Stimulated activated naive B cell treated with anti-CD40 and anti-IgM and Interleukin-4, amounts not matched to agents 10 μg/mL and 1 μg/mL and 100 μg/mL, for 72 hours (primary cell): Measurements from ENCODE around the gene KMT2C.
"Not testable (repeated sequence)": the region's sequence is repeated elsewhere in the genome, so short reads cannot be mapped to it uniquely, and the experiment has no call there.

ENCODE experiments used
- ATAC-seq, 2 donors: fragments of 150-1000 bp; cut with Tn5 transposase; replicated peaks; 2 replicates each; pipeline ENCODE4 v1.10.0; 2021; ENCODE audit warnings: moderate library complexity in 1 of 2
- DNase-seq: peaks from one replicate; pipeline ENCODE4 v3.0.0; 2021
- H3K27ac Mint-ChIP-seq: one replicate; pipeline ENCODE4 v1.8.0; 2022; ENCODE audit warnings: mild to moderate bottlenecking, mixed read lengths
- H3K27me3 Mint-ChIP-seq, 2 donors: one replicate each; pipeline ENCODE4 v1.8.0; 2022; ENCODE audit warnings: mixed read lengths in 2 of 2
- H3K36me3 Mint-ChIP-seq, 2 donors: one replicate each; pipeline ENCODE4 v1.8.0; 2022; ENCODE audit warnings: mixed read lengths in 2 of 2, mild to moderate bottlenecking in 1 of 2
- H3K4me1 Mint-ChIP-seq, 2 donors: one replicate each; pipeline ENCODE4 v1.8.0; 2022; ENCODE audit warnings: mixed read lengths in 2 of 2, mild to moderate bottlenecking in 1 of 2
- H3K4me3 Mint-ChIP-seq, 2 donors: one replicate each; pipeline ENCODE4 v1.8.0; 2022; ENCODE audit warnings: mild to moderate bottlenecking in 2 of 2, mixed read lengths in 2 of 2, moderate library complexity in 1 of 2
- H3K9me3 Mint-ChIP-seq, 2 donors: one replicate each; pipeline ENCODE4 v1.8.0; 2022; ENCODE audit warnings: mixed read lengths in 2 of 2, mild to moderate bottlenecking in 1 of 2

Gene KMT2C

GRCh38 chr7:152402384-152403250, 33.2 kb downstream of the KMT2C start:
- no peak overlapping the region for H3K27ac Mint-ChIP-seq
- H3K9me3 Mint-ChIP-seq = peaks cover 9 to 17% of the 10 kb centered on the region in 2 donors
- peaks cover 5 to 11% of the 10 kb centered on the region in 2 donors for H3K36me3 Mint-ChIP-seq
- no peaks in the 10 kb centered on the region for H3K27me3 Mint-ChIP-seq
- H3K4me3 Mint-ChIP-seq = no peak overlapping the region
- ATAC-seq (peak; percentile 2 to 4), DNase-seq (no peak)
- peaks cover 8 to 23% of the 10 kb centered on the region in 2 donors for H3K4me1 Mint-ChIP-seq

GRCh38 chr7:152399344-152399743, 36.5 kb downstream of the KMT2C start:
- no peak overlapping the region for H3K4me3 Mint-ChIP-seq
- no peak for ATAC-seq

DNA sequence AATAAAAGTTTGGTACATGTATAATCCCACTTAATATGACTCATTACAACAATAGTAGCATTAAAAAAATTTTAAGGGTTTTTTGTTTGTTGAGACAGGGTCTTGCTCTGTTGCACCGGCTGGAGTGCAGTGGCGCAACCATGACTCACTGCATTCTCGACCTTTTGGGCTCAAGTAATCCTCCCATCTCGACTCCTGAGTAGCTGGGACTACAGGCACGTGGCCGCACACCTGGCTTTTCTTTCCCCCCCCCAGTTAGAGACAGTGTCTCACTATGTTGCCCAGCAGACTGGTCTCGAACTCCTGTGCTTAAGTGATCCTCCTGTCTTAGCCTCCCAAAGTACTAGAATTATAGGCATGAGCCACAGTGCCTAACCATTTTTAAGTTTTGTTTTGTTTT, 40.7 kb downstream of the KMT2C start:
- no peak for DNase-seq
- Mint-ChIP-seq H3K27ac (no peak overlapping the region), H3K9me3 (peaks cover 4 to 9% of the 10 kb centered on the region in 2 donors), H3K27me3 (no peaks in the 10 kb centered on the region), H3K36me3 (peaks cover 5% of the 10 kb centered on the region in 2 donors), H3K4me1 (peaks cover 40 to 71% of the 10 kb centered on the region in 2 donors), H3K4me3 (no peak overlapping the region)
- peak in 1 of 2 donors; percentile 30 for ATAC-seq

More at GRCh38 chr7:152399344-152399743, 36.5 kb downstream of the KMT2C start:
- Mint-ChIP-seq H3K27ac (no peak overlapping the region), H3K4me1 (peaks cover 22 to 40% of the 10 kb centered on the region in 2 donors), H3K36me3 (peaks cover 5 to 11% of the 10 kb centered on the region in 2 donors), H3K27me3 (no peaks in the 10 kb centered on the region), H3K9me3 (peaks cover 4 to 11% of the 10 kb centered on the region in 2 donors)
- no peak for DNase-seq

DNA sequence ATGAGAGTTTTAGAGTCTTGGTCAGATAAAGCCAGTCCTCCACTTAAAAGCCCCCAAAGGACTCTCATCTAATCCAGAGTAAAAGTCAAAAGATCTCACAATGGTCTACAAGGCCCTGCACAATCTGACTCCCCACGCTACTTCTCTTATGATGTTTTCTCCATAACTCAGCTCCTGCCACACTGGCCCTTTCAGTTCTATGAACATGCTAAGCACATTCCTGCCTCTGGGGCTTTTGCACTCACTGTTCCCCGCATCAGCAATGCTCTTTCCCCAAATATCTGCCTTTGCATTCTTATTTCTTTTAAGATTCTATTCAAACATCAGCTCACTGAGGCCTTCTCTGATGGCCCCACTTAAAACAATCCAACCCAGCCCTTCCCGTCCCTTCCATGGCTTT, 41.6 kb downstream of the KMT2C start:
- not testable (repeated sequence) for H3K9me3 Mint-ChIP-seq, H3K36me3 Mint-ChIP-seq, H3K27me3 Mint-ChIP-seq, H3K27ac Mint-ChIP-seq, H3K4me3 Mint-ChIP-seq, DNase-seq
- H3K4me1 Mint-ChIP-seq = peaks cover 41 to 69% of the 10 kb centered on the region in 2 donors
- peak; percentile 35 to 49 for ATAC-seq

GRCh38 chr7:152392254-152392653, 43.5 kb downstream of the KMT2C start:
- H3K4me1 Mint-ChIP-seq = peaks cover 36 to 54% of the 10 kb centered on the region in 2 donors
- DNase-seq (no peak), ATAC-seq (peak; percentile 86 to 88)
- peak overlapping the region in 1 of 2 donors; percentile 19 for H3K4me3 Mint-ChIP-seq
- H3K9me3 Mint-ChIP-seq = peaks cover 0 to 5% of the 10 kb centered on the region in 2 donors
- H3K27me3 Mint-ChIP-seq = no peaks in the 10 kb centered on the region
- H3K36me3 Mint-ChIP-seq = no peaks in the 10 kb centered on the region
- no peak overlapping the region for H3K27ac Mint-ChIP-seq

GRCh38 chr7:152386136-152386764, 49.6 kb downstream of the KMT2C start:
- H3K27ac Mint-ChIP-seq, H3K27me3 Mint-ChIP-seq, DNase-seq, H3K9me3 Mint-ChIP-seq, H3K36me3 Mint-ChIP-seq, H3K4me3 Mint-ChIP-seq: not testable (repeated sequence)
- peaks cover 10 to 25% of the 10 kb centered on the region in 2 donors for H3K4me1 Mint-ChIP-seq
- peak; percentile 27 to 31 for ATAC-seq

DNA sequence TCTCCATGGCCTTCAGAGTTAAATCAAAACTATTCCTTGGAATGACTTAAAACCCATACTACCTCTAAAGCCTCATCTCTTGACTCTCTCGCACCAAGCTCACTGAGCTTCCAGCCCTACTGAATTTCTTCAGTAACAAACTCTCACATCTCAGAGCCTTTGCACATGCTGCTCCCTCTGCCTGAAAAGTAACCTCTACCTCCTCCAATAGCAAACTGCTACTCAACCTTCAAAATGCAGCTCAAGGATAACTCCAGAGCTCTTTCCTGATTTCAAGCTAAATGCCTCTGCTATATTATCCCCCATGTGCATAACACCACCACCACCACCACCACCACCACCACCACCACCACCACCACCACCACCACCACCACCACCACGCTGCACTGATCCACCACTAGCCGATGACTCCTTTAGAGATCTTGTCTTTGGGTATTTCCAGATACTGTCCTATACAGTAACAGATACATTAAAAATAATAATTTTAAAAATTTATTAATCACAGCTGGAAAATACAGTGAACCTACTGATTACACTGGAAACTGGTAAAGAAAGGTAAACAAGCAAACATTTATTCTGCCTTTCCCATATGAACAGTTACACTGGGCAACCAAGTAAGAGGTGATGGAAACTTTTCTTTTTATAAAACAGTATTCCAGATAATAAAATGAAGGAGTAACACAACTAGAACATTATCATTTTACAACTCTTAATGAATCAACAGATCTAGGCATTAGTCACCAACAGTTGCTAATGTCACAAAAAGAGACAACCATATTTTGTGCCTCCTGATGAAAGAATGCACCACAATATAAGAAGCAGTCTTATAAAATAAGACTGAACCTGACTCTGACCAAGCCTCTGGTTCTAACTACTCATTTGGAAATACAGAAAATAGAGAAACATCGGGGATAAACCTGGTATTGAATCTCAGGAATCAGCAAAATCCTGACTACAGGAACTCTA, 51.3 kb downstream of the KMT2C start:
- H3K4me1 Mint-ChIP-seq = peaks cover 7 to 23% of the 10 kb centered on the region in 2 donors
- not testable (repeated sequence) for H3K27me3 Mint-ChIP-seq, H3K27ac Mint-ChIP-seq, H3K4me3 Mint-ChIP-seq, DNase-seq, H3K36me3 Mint-ChIP-seq, H3K9me3 Mint-ChIP-seq
- peak; percentile 6 to 19 for ATAC-seq

- no peak overlapping the region for H3K4me3 Mint-ChIP-seq
- peaks cover 0 to 7% of the 10 kb centered on the region in 2 donors for H3K36me3 Mint-ChIP-seq
- DNase-seq = no peak
Observed at GRCh38 chr7:152383341-152384234, 52.2 kb downstream of the KMT2C start.

GRCh38 chr7:152382244-152382643, 53.6 kb downstream of the KMT2C start:
- ATAC-seq (no peak), DNase-seq (no peak)
- peaks cover 5 to 10% of the 10 kb centered on the region in 2 donors for H3K36me3 Mint-ChIP-seq
- no peak overlapping the region for H3K27ac Mint-ChIP-seq
- no peak overlapping the region for H3K4me3 Mint-ChIP-seq
- H3K4me1 Mint-ChIP-seq = peaks cover 12 to 32% of the 10 kb centered on the region in 2 donors
- H3K27me3 Mint-ChIP-seq = no peaks in the 10 kb centered on the region
- H3K9me3 Mint-ChIP-seq = peaks cover 0 to 4% of the 10 kb centered on the region in 2 donors

More at GRCh38 chr7:152383341-152384234, 52.2 kb downstream of the KMT2C start:
- ATAC-seq = peak; percentile 50 to 52
- H3K9me3 Mint-ChIP-seq = peaks cover 0 to 4% of the 10 kb centered on the region in 2 donors
- no peak overlapping the region for H3K27ac Mint-ChIP-seq
- no peaks in the 10 kb centered on the region for H3K27me3 Mint-ChIP-seq
- peaks cover 12 to 26% of the 10 kb centered on the region in 2 donors for H3K4me1 Mint-ChIP-seq

DNA sequence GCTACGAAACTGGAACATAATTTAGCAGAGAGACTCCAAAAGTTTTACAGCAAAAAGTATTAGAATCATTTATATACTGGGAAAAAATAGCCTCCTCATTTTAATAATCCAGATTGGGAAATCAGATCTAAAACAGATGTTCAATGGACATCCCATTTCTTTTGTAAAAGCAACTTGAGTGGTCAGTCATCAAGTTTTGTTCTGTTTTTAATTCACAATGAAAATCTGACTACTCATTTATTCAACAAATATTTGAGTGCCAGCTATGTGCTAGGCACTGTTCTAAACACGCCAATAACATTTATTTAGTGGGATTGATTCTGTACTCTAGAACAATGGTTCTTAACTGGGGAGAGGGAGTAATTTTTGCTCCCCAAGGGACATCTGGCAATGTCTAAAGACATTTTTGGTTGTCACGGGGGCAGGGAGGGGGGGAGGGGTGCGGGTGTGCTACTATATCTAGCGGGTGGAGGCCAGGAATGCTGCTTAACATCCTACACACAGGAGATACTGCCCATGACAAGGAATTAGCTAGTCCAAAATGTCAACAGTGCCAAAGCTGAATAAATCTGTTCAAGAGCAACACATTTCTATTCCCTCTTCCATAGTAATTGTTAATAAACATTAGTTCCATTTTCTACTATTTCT, 54.7 kb downstream of the KMT2C start:
- H3K4me1 Mint-ChIP-seq = peaks cover 12 to 32% of the 10 kb centered on the region in 2 donors
- not testable (repeated sequence) for H3K27ac Mint-ChIP-seq, ATAC-seq, H3K27me3 Mint-ChIP-seq, DNase-seq, H3K9me3 Mint-ChIP-seq, H3K4me3 Mint-ChIP-seq
- H3K36me3 Mint-ChIP-seq = peaks cover 7 to 13% of the 10 kb centered on the region in 2 donors

GRCh38 chr7:152378497-152378896, 57.3 kb downstream of the KMT2C start:
- not testable (repeated sequence) for H3K9me3 Mint-ChIP-seq, H3K27ac Mint-ChIP-seq, H3K4me3 Mint-ChIP-seq, ATAC-seq, DNase-seq, H3K27me3 Mint-ChIP-seq
- Mint-ChIP-seq H3K4me1 (peaks cover 14 to 40% of the 10 kb centered on the region in 2 donors), H3K36me3 (peaks cover 7 to 13% of the 10 kb centered on the region in 2 donors)

- H3K4me3 Mint-ChIP-seq, DNase-seq, H3K27ac Mint-ChIP-seq, H3K27me3 Mint-ChIP-seq, ATAC-seq: not testable (repeated sequence)
- Mint-ChIP-seq H3K9me3 (peaks cover under 1 to 16% of the 10 kb centered on the region in 2 donors), H3K36me3 (peaks cover 18 to 26% of the 10 kb centered on the region in 2 donors), H3K4me1 (peaks cover 16 to 51% of the 10 kb centered on the region in 2 donors)
Observed at GRCh38 chr7:152376716-152377484, 58.9 kb downstream of the KMT2C start.
